Measurements from ENCODE around the gene SPTBN4. TPM values are rescaled to one million over a fixed set of nuclear protein-coding genes. Genes with fewer than 3 reads are reported as not detected.

Gene SPTBN4
- total RNA-seq, 2 donors from 2014 or later = 0.79 to 2.0 TPM

DNA sequence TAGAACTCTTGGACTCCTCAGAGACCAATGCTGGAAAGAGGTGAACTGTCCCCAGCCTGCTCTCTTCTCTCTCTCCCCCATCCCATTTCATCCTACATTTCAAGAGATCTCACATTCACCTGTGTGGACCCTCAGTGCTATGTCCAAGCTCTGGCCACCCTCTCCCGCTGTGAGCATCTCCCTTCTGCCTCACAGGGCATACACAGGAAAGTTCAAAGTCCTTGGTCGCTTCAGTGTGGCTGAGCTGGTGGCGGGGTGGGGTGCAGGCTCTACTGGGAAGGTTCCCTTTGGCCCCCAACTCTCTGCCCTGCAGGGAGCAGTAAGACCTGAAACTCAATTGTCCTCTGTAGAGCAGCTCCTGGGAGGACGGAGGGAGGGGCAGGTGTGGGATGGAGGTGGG is 27.0 kb downstream of the SPTBN4 start:
- no peak overlapping the region for H3K4me3 ChIP-seq (ENCODE audit: low read length)
- H3K9me3 ChIP-seq (ENCODE audit: control insufficient read depth, low read length) = no peaks in the 10 kb centered on the region
- Mint-ChIP-seq H3K36me3 (ENCODE audit: low read depth) (no peaks in the 10 kb centered on the region), H3K27me3 (ENCODE audit: insufficient read depth) (peaks cover 49% of the 10 kb centered on the region), H3K4me1 (no peaks in the 10 kb centered on the region), H3K4me3 (no peak overlapping the region), H3K27ac (no peak overlapping the region), H3K9me3 (peaks cover 9% of the 10 kb centered on the region)
- TF ChIP-seq, protein P1, sequence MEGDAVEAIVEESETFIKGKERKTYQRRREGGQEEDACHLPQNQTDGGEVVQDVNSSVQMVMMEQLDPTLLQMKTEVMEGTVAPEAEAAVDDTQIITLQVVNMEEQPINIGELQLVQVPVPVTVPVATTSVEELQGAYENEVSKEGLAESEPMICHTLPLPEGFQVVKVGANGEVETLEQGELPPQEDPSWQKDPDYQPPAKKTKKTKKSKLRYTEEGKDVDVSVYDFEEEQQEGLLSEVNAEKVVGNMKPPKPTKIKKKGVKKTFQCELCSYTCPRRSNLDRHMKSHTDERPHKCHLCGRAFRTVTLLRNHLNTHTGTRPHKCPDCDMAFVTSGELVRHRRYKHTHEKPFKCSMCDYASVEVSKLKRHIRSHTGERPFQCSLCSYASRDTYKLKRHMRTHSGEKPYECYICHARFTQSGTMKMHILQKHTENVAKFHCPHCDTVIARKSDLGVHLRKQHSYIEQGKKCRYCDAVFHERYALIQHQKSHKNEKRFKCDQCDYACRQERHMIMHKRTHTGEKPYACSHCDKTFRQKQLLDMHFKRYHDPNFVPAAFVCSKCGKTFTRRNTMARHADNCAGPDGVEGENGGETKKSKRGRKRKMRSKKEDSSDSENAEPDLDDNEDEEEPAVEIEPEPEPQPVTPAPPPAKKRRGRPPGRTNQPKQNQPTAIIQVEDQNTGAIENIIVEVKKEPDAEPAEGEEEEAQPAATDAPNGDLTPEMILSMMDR (conservative IDR thresholded peaks at IDR 0.05) = no peak
- no peak overlapping the region for H3K9ac ChIP-seq (ENCODE audit: extremely low read depth, low read length, poor library complexity, severe bottlenecking)
- no peak for DNase-seq
- H3K27ac ChIP-seq (ENCODE audit: low read depth, low read length) = no peak overlapping the region
- H3K36me3 ChIP-seq (ENCODE audit: control insufficient read depth, insufficient read depth, low read length) = no peaks in the 10 kb centered on the region
- WGBS, 2 experiments (ENCODE audit: insufficient coverage in 1 of 2, insufficient read length in 1 of 2) = 56% methylated on average over 4 of the region's 4 CpGs; no CpG with 5 or more reads in 1 of the 2 experiments
- H3K27me3 ChIP-seq (ENCODE audit: control insufficient read depth, insufficient read depth, low read length, poor library complexity, severe bottlenecking) = peaks cover 31% of the 10 kb centered on the region
- no peaks in the 10 kb centered on the region for H3K4me1 ChIP-seq (ENCODE audit: control insufficient read depth, insufficient read depth, low read length)

GRCh38 chr19:40494191-40494838 is 27.5 kb downstream of the SPTBN4 start:
- no peaks in the 10 kb centered on the region for H3K9me3 ChIP-seq (ENCODE audit: control insufficient read depth, low read length)
- no peak overlapping the region for H3K4me3 Mint-ChIP-seq
- H3K36me3 Mint-ChIP-seq (ENCODE audit: low read depth) = no peaks in the 10 kb centered on the region

DNA sequence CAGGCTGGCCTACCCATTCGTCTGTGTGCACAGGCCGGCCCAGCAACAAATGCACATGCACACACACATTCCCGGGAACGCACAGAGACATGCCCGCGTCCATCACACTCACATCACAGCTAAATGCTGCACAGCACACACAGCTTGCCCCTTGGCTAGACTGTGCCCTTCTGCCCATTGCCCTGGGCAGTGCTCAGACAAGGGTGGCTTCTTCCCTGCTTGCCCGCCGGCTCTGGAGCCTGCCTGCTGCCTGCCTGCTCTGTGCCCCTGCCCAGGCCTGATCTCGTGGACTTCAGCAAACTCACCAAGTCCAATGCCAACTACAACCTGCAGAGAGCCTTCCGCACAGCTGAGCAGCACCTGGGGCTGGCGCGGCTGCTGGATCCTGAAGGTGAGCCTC is 30.4 kb downstream of the SPTBN4 start:
- H3K36me3 Mint-ChIP-seq (ENCODE audit: low read depth) = no peaks in the 10 kb centered on the region
- no peaks in the 10 kb centered on the region for H3K4me1 Mint-ChIP-seq
- DNase-seq = no peak
- TF ChIP-seq, protein P1 (conservative IDR thresholded peaks at IDR 0.05) = no peak
- no peak overlapping the region for H3K4me3 ChIP-seq (ENCODE audit: low read length)
- no peak overlapping the region for H3K4me3 Mint-ChIP-seq
- H3K27me3 ChIP-seq (ENCODE audit: control insufficient read depth, insufficient read depth, low read length, poor library complexity, severe bottlenecking) = peaks cover 34% of the 10 kb centered on the region
- no peak overlapping the region for H3K27ac ChIP-seq (ENCODE audit: low read depth, low read length)
- no peaks in the 10 kb centered on the region for H3K36me3 ChIP-seq (ENCODE audit: control insufficient read depth, insufficient read depth, low read length)
- H3K9ac ChIP-seq (ENCODE audit: extremely low read depth, low read length, poor library complexity, severe bottlenecking) = no peak overlapping the region
- peaks cover 47% of the 10 kb centered on the region for H3K27me3 Mint-ChIP-seq (ENCODE audit: insufficient read depth)
- WGBS, 2 experiments (ENCODE audit: insufficient coverage in 1 of 2, insufficient read length in 1 of 2) = 81 to 93% methylated on average over 3 to 12 of the region's 12 CpGs
- H3K27ac Mint-ChIP-seq = no peak overlapping the region
- no peaks in the 10 kb centered on the region for H3K4me1 ChIP-seq (ENCODE audit: control insufficient read depth, insufficient read depth, low read length)
- H3K9me3 ChIP-seq (ENCODE audit: control insufficient read depth, low read length) = no peaks in the 10 kb centered on the region
- H3K9me3 Mint-ChIP-seq = peaks cover 1% of the 10 kb centered on the region

More at GRCh38 chr19:40494191-40494838, 27.5 kb downstream of the SPTBN4 start:
- 50 to 76% methylated on average over 1 of the region's 1 CpG for WGBS, 2 experiments (ENCODE audit: insufficient coverage in 1 of 2, insufficient read length in 1 of 2)
- Histone ChIP-seq H3K27ac (ENCODE audit: low read depth, low read length) (no peak overlapping the region), H3K9ac (ENCODE audit: extremely low read depth, low read length, poor library complexity, severe bottlenecking) (no peak overlapping the region), H3K36me3 (ENCODE audit: control insufficient read depth, insufficient read depth, low read length) (no peaks in the 10 kb centered on the region), H3K4me3 (ENCODE audit: low read length) (no peak overlapping the region), H3K4me1 (ENCODE audit: control insufficient read depth, insufficient read depth, low read length) (no peaks in the 10 kb centered on the region), H3K27me3 (ENCODE audit: control insufficient read depth, insufficient read depth, low read length, poor library complexity, severe bottlenecking) (peaks cover 31% of the 10 kb centered on the region)
- Mint-ChIP-seq H3K9me3 (peaks cover 9% of the 10 kb centered on the region), H3K27ac (no peak overlapping the region), H3K27me3 (ENCODE audit: insufficient read depth) (peaks cover 49% of the 10 kb centered on the region), H3K4me1 (no peaks in the 10 kb centered on the region)
- TF ChIP-seq, protein P1 (conservative IDR thresholded peaks at IDR 0.05) = no peak
- DNase-seq = no peak

Measured in endodermal cell (in vitro differentiated cells).